ENCODE results near the gene SLC51B.

Gene SLC51B

DNA sequence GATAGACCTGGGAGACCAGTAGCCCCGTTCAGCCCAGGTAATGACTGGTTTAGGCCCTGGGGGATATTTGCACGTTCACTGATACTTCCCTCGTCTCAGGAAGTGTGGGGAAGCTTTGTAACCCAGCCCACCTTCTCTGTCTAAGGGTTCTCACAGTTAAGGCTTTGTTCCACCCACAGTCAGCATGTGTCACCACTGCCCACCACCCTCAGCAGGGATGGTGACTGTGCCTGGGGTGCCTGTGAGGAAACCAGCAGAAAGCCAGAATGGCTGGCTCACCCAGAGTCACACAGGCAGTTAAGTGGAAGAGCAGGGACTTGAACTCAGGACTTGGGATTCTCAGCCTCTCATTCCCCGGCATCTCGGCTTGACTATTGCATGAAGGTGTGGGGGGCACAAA, 36.6 kb downstream of the SLC51B start:
- POLR2A ChIA-PET = no interaction called here
- no peak for DNase-seq (ENCODE audit: low read depth, low spot score)
- TF ChIP-seq, protein P1, sequence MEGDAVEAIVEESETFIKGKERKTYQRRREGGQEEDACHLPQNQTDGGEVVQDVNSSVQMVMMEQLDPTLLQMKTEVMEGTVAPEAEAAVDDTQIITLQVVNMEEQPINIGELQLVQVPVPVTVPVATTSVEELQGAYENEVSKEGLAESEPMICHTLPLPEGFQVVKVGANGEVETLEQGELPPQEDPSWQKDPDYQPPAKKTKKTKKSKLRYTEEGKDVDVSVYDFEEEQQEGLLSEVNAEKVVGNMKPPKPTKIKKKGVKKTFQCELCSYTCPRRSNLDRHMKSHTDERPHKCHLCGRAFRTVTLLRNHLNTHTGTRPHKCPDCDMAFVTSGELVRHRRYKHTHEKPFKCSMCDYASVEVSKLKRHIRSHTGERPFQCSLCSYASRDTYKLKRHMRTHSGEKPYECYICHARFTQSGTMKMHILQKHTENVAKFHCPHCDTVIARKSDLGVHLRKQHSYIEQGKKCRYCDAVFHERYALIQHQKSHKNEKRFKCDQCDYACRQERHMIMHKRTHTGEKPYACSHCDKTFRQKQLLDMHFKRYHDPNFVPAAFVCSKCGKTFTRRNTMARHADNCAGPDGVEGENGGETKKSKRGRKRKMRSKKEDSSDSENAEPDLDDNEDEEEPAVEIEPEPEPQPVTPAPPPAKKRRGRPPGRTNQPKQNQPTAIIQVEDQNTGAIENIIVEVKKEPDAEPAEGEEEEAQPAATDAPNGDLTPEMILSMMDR (IDR thresholded peaks at IDR 0.05; ENCODE audit: insufficient read depth, low read length, missing control alignments) = no peak
- CTCF ChIA-PET = interaction anchor here (2.6 to 14.3 kb wide), 6 partner anchors 8 to 47 kb away, joined by 9 to 338 read pairs (median 95); partner anchors contain the start of gene RASL12
- no peak overlapping the region for H3K4me3 ChIP-seq (ENCODE audit: low read depth, low read length)

DNA sequence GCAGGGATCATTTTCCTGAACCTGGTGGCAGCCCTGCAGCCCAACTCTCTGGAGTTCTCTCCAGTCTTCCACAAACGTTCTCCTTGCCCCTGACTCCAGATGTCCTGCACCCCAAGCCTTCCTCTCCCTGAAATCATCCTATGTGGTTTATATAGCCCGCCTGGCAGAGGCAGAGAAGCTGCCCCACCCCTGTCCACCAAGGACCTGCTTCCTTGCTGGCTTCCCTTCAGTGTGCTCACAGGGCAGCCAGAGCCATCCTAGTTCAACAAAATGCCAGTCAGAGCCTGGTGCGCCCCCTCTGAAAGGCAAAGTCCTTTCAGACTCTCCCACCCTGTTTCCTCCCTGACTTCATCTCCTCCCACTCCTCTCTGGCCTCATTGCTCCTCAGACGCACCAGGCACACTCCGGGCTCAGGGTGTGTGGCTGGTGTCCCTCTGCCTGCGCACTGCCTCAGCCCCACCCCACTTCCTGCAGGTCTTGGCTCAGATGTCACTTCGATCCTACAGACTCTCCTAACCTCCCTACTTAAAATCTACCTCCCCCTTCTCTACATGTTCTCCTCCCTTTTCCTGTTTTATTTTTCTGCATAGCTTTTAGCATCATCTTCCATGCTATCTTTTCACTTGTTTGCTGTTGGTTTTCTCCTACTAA, 37.2 kb downstream of the SLC51B start:
- DNase-seq (ENCODE audit: low read depth, low spot score) = no peak
- ChIA-PET CTCF (interaction anchor here (0.7 to 14.3 kb wide), 12 partner anchors 9 to 350 kb away, joined by 3 to 338 read pairs (median 25); partner anchors contain the start of genes RASL12, SLC51B and UBAP1L), POLR2A (no interaction called here)
- no peak overlapping the region for H3K4me3 ChIP-seq (ENCODE audit: low read depth, low read length)
- TF ChIP-seq, protein P1 (IDR thresholded peaks at IDR 0.05; ENCODE audit: insufficient read depth, low read length, missing control alignments) = no peak

DNA sequence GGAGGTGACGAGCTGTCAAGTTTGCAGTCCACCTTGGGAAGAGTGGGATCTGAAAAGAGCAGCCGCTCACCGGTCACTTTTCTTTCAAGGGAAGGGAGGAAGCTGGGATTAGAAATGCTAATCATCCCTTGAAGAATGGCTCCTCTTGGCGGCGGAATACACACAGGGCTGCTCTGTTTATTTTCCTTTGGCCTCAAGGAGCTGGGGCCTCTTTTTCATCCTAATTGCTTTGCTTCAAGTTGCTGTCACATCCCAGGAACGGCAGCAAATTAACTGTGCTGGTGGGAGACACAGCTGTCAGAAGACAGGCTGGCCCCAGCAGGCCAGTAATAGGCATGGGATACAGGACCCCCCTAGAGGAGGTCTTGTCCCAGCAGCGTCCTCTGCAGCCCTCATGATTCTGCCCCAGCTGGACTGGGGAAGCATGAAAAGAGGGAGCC, 38.1 kb downstream of the SLC51B start:
- no peak for DNase-seq (ENCODE audit: low read depth, low spot score)
- POLR2A ChIA-PET = no interaction called here
- CTCF ChIA-PET = interaction anchor here (0.7 to 14.3 kb wide), 13 partner anchors 10 to 351 kb away, joined by 3 to 338 read pairs (median 11); partner anchors contain the start of genes RASL12, SLC51B and UBAP1L
- H3K4me3 ChIP-seq (ENCODE audit: low read depth, low read length) = no peak overlapping the region
- TF ChIP-seq, protein P1 (IDR thresholded peaks at IDR 0.05; ENCODE audit: insufficient read depth, low read length, missing control alignments) = peak; percentile 23

DNA sequence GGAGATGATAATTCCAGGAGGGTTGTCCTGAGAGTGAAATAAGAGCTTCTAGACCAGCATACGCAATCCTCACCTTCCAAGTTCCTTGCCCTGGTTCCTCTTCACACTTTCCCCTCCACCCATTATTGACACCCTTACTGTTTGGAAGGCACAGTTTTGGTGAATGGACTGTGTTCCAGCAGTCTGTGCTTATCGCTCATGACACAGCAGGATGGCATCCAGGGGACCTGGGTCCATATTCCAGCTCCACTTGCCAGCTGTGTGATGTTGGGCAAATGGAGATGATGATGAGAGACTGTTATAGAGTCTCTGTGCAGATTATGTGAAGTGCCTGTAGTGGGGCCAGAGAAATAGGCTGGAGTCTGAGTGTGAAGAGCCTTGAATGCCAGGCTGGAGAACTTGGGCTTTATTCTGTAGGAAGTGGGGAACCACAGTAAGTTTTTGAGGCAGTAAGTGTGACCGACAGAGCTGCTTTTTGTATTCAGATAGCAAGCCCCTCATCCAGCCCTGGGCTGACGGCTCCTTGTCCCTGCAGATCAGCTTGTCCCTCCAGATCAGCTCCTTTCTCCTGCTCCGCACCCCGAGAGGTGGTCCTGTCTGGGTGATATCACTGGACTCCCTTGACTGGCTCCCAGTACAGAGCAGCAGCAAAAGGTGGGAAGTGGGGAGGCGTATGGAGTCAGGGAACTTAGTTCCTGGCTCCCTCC, 39.5 kb downstream of the SLC51B start:
- no peak overlapping the region for H3K4me3 ChIP-seq (ENCODE audit: low read depth, low read length)
- no peak for DNase-seq (ENCODE audit: low read depth, low spot score)
- POLR2A ChIA-PET = no interaction called here
- TF ChIP-seq, protein P1 (IDR thresholded peaks at IDR 0.05; ENCODE audit: insufficient read depth, low read length, missing control alignments) = no peak
- CTCF ChIA-PET = interaction anchor here (0.8 to 14.3 kb wide), 8 partner anchors 9 to 356 kb away, joined by 3 to 338 read pairs (median 47); partner anchors contain the start of gene SLC51B

DNA sequence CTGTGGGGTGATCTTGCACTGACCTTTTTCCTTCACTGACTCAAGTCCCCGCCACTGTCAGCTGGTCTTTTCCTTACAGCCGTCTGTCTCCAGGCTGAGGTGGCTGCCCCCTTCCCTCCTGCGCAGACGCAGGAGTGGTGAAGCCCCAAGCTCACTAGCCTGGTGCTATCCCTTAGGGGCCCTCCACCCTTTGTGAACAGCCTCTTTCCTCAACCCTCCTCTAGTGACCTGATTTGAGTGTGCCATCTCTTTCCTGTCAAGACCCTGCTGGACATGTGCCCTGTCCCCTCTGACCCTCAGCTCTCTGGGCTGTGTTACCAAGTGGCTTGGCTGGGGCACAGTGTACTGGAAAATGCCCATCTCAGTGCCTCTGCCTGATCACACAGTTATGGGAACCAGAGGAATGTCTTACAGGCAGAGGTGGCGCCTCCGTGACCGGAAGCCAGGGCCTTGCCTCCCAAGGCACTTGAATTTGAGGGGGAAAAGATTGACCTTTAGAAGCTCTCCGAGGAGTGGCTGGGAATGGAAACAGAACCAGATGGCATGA, 40.1 kb downstream of the SLC51B start:
- POLR2A ChIA-PET = no interaction called here
- H3K4me3 ChIP-seq (ENCODE audit: low read depth, low read length) = no peak overlapping the region
- no peak for DNase-seq (ENCODE audit: low read depth, low spot score)
- CTCF ChIA-PET = interaction anchor here (0.7 to 14.3 kb wide), 12 partner anchors 8 to 292 kb away, joined by 3 to 338 read pairs (median 22); partner anchors contain the start of genes KBTBD13 and SLC51B
- TF ChIP-seq, protein P1 (IDR thresholded peaks at IDR 0.05; ENCODE audit: insufficient read depth, low read length, missing control alignments) = no peak

Measured in AG04449 (cell line).